DND-41 (cell line): Measurements from ENCODE around the gene PLEKHA4.
A peak's percentile ranks its signal among the peaks of the same experiment; 100 is the strongest.
"Not testable (repeated sequence)": the region's sequence is repeated elsewhere in the genome, so short reads cannot be mapped to it uniquely, and the experiment has no call there.

Source experiments
- ATAC-seq: fragments of 200-7000 bp; cut with Tn5 transposase; 3 replicates; pipeline ENCODE4 v1.9.1; 2021; ENCODE audit warnings: low read depth; ENCODE audit not compliant: insufficient read depth
- DNase-seq: peaks from one replicate; pipeline ENCODE4 v3.0.0-alpha.2; 2020
- H2AFZ ChIP-seq: 2 replicates; pipeline ENCODE4 v1.6.0; 2012; ENCODE audit warnings: low read depth, low read length
- H3K27ac ChIP-seq: 2 replicates; pipeline ENCODE4 v1.5.1; 2012; ENCODE audit warnings: low read length, inconsistent platforms
- H3K27me3 ChIP-seq: fragments of 200-600 bp; sonication (generic); 2 replicates; pipeline ENCODE4 v1.6.0; 2012; ENCODE audit warnings: low read length, mild to moderate bottlenecking, inconsistent platforms; ENCODE audit not compliant: insufficient read depth, poor library complexity
- H3K36me3 ChIP-seq: 2 replicates; pipeline ENCODE4 v1.5.1; 2012; ENCODE audit warnings: low read length, inconsistent platforms; ENCODE audit not compliant: insufficient read depth
- H3K4me1 ChIP-seq: 2 replicates; pipeline ENCODE4 v1.5.1; 2012; ENCODE audit warnings: mild to moderate bottlenecking, low read length; ENCODE audit not compliant: insufficient read depth
- H3K4me2 ChIP-seq: 2 replicates; pipeline ENCODE4 v1.6.0; 2012; ENCODE audit warnings: mild to moderate bottlenecking, moderate library complexity, low read length, inconsistent platforms; ENCODE audit not compliant: insufficient read depth
- H3K4me3 ChIP-seq, 2 experiments: fragments of 200-600 bp in 1 of 2; shearing (Covaris generic) in 1 of 2; 2 replicates each; pipeline ENCODE4 v1.5.1; 2012 to 2016; ENCODE audit warnings: inconsistent platforms in 2 of 2, low read length in 2 of 2, mild to moderate bottlenecking in 2 of 2, low read depth in 1 of 2, moderate library complexity in 1 of 2
- H3K79me2 ChIP-seq: 2 replicates; pipeline ENCODE4 v1.6.0; 2012; ENCODE audit warnings: low read length, inconsistent platforms; ENCODE audit not compliant: insufficient read depth
- H3K9ac ChIP-seq: 2 replicates; pipeline ENCODE4 v1.6.0; 2012; ENCODE audit warnings: low read depth, mild to moderate bottlenecking, inconsistent platforms, low read length, moderate library complexity
- H3K9me3 ChIP-seq: 2 replicates; pipeline ENCODE4 v1.5.1; 2012; ENCODE audit warnings: low read length, moderate library complexity, mild to moderate bottlenecking, inconsistent platforms; ENCODE audit not compliant: insufficient read depth, severe bottlenecking
- H4K20me1 ChIP-seq: 2 replicates; pipeline ENCODE4 v1.6.0; 2012; ENCODE audit warnings: low read length; ENCODE audit not compliant: insufficient read depth
- EZH2 ChIP-seq: IDR thresholded peaks from 3 replicates; pipeline ENCODE4 v1.6.1; 2012; ENCODE audit warnings: borderline replicate concordance, low read depth, mild to moderate bottlenecking, moderate library complexity, low read length, inconsistent platforms; ENCODE audit not compliant: severe bottlenecking
- TF ChIP-seq, protein P1 (sequence below): IDR thresholded peaks from 2 replicates; pipeline ENCODE4 v1.5.1; 2012; ENCODE audit warnings: borderline replicate concordance, low read length, moderate library complexity, mild to moderate bottlenecking; ENCODE audit not compliant: poor library complexity, severe bottlenecking; ENCODE audit errors: extremely low read depth

Gene PLEKHA4

GRCh38 chr19:48914181-48914580 is 45.8 kb upstream of the PLEKHA4 start:
- Histone ChIP-seq H3K79me2 (no peaks in the 10 kb centered on the region), H3K36me3 (peaks cover 73% of the 10 kb centered on the region)
- no peak for TF ChIP-seq EZH2
- TF ChIP-seq, protein P1, sequence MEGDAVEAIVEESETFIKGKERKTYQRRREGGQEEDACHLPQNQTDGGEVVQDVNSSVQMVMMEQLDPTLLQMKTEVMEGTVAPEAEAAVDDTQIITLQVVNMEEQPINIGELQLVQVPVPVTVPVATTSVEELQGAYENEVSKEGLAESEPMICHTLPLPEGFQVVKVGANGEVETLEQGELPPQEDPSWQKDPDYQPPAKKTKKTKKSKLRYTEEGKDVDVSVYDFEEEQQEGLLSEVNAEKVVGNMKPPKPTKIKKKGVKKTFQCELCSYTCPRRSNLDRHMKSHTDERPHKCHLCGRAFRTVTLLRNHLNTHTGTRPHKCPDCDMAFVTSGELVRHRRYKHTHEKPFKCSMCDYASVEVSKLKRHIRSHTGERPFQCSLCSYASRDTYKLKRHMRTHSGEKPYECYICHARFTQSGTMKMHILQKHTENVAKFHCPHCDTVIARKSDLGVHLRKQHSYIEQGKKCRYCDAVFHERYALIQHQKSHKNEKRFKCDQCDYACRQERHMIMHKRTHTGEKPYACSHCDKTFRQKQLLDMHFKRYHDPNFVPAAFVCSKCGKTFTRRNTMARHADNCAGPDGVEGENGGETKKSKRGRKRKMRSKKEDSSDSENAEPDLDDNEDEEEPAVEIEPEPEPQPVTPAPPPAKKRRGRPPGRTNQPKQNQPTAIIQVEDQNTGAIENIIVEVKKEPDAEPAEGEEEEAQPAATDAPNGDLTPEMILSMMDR: no peak

DNA sequence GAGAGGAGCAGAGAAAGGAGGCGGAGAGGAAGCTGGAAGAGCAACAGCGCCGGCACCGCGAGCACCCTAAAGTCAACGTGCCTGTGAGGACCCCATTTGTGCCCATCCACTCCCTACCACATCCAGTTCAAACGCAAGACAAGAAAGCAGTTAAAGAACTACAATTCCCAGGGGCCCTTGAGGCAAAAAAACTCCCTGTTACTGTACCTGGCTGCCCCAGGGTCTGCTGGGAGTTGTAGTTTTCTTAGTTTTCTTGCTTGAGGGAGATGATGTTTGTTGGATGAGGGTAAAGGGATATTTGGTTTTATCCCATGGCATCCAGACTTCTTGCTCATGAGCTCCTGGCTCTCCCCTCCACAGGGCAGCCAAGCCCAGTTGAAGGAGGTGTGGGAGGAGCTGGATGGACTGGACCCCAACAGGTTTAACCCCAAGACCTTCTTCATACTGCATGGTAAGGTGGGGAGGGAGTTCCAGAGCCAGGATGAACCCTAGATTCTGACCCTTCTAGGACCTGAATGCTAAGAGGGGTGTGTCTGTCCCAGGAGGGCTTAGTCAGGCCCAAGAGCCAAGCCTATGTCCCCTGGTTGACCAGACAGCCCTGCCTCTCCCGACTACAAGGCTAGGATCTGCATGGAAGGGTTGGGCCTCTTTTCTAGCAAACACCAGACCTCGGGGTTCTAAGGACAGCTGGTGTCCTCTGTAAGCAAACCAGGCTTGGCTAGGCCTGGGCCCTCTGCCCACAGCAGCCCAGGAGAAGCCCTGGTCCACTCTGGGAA is 44.9 kb upstream of the PLEKHA4 start:
- 0 out of 2 replicates have a peak, but pooled peaks cover 5% of the 10 kb centered on the region for H4K20me1 ChIP-seq
- peak; percentile 39 for DNase-seq
- no peak overlapping the region for H2AFZ ChIP-seq
- no peak overlapping the region for H3K9ac ChIP-seq
- TF ChIP-seq, protein P1: no peak
- no peak for TF ChIP-seq EZH2
- H3K36me3 ChIP-seq: peaks cover 73% of the 10 kb centered on the region
- no peak overlapping the region for H3K4me2 ChIP-seq
- H3K4me1 ChIP-seq: no peaks in the 10 kb centered on the region
- no peak overlapping the region for H3K27ac ChIP-seq
- H3K4me3 ChIP-seq: no peak overlapping the region
- H3K79me2 ChIP-seq: no peaks in the 10 kb centered on the region
- peak; percentile 75; the same call in 2 of the 3 replicates for ATAC-seq
- H3K9me3 ChIP-seq: no peaks in the 10 kb centered on the region
- H3K27me3 ChIP-seq: no peaks in the 10 kb centered on the region

More at GRCh38 chr19:48914181-48914580, 45.8 kb upstream of the PLEKHA4 start:
- Histone ChIP-seq H3K4me1 (no peaks in the 10 kb centered on the region), H2AFZ (no peak overlapping the region), H3K27me3 (no peaks in the 10 kb centered on the region), H3K4me3 (no peak overlapping the region), H3K27ac (no peak overlapping the region), H4K20me1 (0 out of 2 replicates have a peak, but pooled peaks cover 5% of the 10 kb centered on the region), H3K9ac (no peak overlapping the region), H3K4me2 (no peak overlapping the region), H3K9me3 (no peaks in the 10 kb centered on the region)
- DNase-seq: no peak
- ATAC-seq: no peak

GRCh38 chr19:48910803-48911202 is 42.4 kb upstream of the PLEKHA4 start:
- Histone ChIP-seq H3K27me3 (no peaks in the 10 kb centered on the region), H3K4me1 (no peaks in the 10 kb centered on the region), H3K4me3 (no peak overlapping the region), H3K9me3 (no peaks in the 10 kb centered on the region), H4K20me1 (0 out of 2 replicates have a peak, but pooled peaks cover 5% of the 10 kb centered on the region), H3K79me2 (no peaks in the 10 kb centered on the region), H3K27ac (no peak overlapping the region), H3K9ac (no peak overlapping the region), H2AFZ (no peak overlapping the region), H3K36me3 (peaks cover 82% of the 10 kb centered on the region), H3K4me2 (no peak overlapping the region)
- DNase-seq (no peak), ATAC-seq (no peak)
- no peak for TF ChIP-seq EZH2
- TF ChIP-seq, protein P1: no peak

- H3K4me3 ChIP-seq, H4K20me1 ChIP-seq, DNase-seq, H3K9me3 ChIP-seq, H3K27ac ChIP-seq, H3K4me2 ChIP-seq, H3K79me2 ChIP-seq, H3K27me3 ChIP-seq, H2AFZ ChIP-seq, H3K4me1 ChIP-seq, ATAC-seq, H3K9ac ChIP-seq: not testable (repeated sequence)
- peaks cover 88% of the 10 kb centered on the region for H3K36me3 ChIP-seq
These were observed 41.1 kb upstream of the PLEKHA4 start for GRCh38 chr19:48909424-48910077.
